ENCODE data around the gene ATP6V1C2.
"Not testable (repeated sequence)": the region's sequence is repeated elsewhere in the genome, so short reads cannot be mapped to it uniquely, and the experiment has no call there.

ATP6V1C2 gene

GRCh38 chr2:10814571-10815331, 93.3 kb downstream of the ATP6V1C2 start:
- DNase-seq, result no peak

DNA sequence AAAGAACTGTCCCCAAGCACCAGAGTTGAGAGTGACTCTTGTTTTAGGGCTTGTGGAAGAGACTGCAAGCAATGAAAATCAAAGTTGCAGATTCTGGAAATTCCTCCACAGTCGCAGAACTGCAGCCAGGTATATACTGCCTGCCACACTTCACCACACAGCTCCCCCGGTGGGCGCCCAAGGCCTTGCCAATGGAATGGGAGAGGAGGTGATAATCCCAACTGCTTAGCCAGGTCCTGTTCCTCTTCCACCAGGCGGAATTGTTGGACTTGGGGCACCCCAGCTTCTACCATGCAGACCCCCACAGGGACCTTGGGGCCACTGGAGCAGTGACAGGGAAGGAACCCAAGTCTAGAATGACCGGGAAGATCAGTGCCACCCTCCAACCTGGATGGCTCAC, 96.0 kb downstream of the ATP6V1C2 start:
- DNase-seq, result no peak

- not testable (repeated sequence) for DNase-seq
These were observed 96.9 kb downstream of the ATP6V1C2 start for GRCh38 chr2:10818305-10818704.

GRCh38 chr2:10818984-10819383, 97.6 kb downstream of the ATP6V1C2 start:
- no peak for DNase-seq

GRCh38 chr2:10819714-10820314, 98.4 kb downstream of the ATP6V1C2 start:
- DNase-seq, result no peak

- DNase-seq, result no peak
These were observed 99.1 kb downstream of the ATP6V1C2 start for GRCh38 chr2:10820562-10820961.

DNA sequence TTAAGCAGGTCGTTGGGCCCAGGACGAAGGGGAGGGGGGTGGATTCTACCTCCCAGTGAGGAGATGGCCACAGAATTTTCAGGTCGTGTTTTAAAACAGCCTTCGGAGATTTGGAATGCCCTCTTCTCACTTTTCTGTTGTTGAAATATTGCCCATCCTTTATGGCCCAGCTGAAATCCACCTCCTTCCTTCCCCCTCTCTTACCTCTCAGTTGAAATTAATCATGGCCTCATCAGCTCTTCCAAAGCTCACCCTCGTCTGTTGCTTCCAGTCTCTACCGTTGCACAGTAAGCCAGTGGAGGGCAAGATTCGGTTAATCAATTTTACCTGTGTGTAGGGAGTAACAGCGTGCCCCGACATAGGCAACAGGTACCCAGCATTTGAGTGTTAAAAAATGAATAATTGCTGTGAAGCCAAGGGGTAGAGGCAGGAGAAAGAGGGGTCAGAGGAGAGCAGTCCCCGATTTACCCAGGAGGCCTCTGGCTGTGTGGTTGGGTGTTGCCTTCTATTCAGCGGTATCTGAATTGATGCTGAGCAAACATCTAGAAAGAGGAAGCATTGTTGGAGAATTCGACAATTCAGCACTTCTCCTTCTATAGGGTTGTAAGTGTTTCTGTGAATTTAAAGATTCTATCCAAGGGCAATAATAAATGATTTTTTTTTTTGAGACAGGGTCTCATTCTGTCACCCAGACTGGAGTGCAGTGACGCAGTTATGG, 99.7 kb downstream of the ATP6V1C2 start:
- no peak for DNase-seq

DNA sequence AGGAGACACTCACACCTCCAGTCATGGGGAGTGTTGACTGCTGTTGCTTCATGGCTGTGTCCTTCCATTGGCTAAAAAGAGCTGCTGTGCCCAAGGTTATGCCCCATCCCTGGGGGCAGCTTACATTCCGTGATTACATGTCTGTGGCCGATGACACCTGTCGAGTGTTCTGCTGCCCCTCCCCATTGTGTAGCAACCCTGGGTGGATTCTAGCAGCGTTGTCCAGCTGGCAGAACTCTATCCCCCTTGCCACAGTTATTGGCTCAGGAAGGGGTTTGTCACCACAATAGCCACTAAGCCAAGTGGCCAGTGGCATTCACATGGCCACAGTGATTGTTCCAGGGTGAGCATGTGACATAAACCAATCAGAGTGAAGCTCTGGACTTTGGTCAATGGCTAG, 102.8 kb downstream of the ATP6V1C2 start:
- DNase-seq, result no peak

DNA sequence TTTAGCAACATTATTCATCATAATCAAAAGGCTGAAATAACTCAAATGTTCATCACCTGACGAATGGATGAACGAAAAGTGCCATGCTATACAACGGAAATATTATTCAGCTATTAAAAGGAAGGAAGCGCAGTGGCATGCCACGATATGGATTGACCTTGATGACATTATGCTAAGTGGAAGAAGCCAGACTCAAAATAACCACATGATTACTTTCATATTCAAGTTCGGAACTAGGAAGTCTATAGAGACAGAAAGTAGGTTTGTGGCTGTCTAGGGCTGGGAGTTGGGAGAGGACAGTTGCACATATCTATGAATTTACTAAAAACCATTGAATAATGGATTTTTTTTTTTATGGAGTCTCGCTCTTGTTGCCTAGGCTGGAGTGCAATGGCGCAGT, 104.6 kb downstream of the ATP6V1C2 start:
- no peak for DNase-seq

GRCh38 chr2:10826625-10827024, 105.2 kb downstream of the ATP6V1C2 start:
- DNase-seq, result no peak

DNA sequence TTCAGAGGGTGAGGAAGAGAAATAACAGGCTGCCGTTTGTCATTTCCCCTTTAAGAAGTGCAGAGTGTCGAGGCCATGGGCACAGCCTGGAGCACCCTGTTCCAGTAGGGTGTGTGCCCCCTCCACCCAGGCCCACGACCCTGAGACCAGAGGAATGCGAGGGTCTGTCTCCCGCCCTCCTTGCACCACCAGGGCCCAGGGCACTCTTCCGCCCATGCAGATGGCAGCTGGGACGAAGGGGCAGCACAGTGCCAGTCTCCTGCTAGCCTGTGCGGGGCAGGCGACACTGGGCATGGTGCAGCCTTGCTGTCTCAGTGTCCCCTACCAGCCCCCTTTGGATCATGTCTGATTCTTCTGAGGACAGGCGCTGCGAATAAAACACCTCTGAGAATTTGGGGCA, 106.9 kb downstream of the ATP6V1C2 start:
- DNase-seq, result no peak

GRCh38 chr2:10829299-10829698, 107.9 kb downstream of the ATP6V1C2 start:
- DNase-seq, result peak; percentile 4

- DNase-seq, result no peak
These were observed 108.8 kb downstream of the ATP6V1C2 start for GRCh38 chr2:10830203-10830602.

- no peak for DNase-seq
These were observed 109.4 kb downstream of the ATP6V1C2 start for GRCh38 chr2:10830641-10831399.

GRCh38 chr2:10831400-10831985, 110.1 kb downstream of the ATP6V1C2 start:
- no peak for DNase-seq

GRCh38 chr2:10832203-10832936, 110.9 kb downstream of the ATP6V1C2 start:
- peak; percentile 85 for DNase-seq

DNA sequence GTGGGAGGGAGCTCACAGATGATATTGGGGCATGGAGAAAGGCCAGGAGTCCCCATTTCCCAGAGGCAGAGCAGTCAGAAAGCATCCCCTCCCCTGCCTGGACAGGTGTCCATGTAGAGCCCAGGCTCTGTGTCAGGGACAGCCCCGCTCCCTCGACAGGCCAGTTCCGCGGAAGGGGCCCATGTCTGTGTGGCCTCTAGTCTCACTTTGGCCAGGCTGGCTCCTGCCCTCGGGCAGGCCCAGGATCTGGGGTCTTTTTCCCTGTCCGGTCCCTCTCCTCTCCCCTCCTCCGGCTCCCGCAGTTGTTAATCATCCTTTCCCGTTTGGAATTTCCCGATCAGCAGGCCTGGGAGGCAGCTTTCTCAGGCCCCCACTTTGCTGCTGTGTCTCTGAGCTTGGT, 111.6 kb downstream of the ATP6V1C2 start:
- DNase-seq, result no peak

- DNase-seq, result no peak
These were observed 112.7 kb downstream of the ATP6V1C2 start for GRCh38 chr2:10834068-10834655.

All from NCI-H1105 treated with DMSO at 0.1 percent for 48 hours (cell line).